Measurements from ENCODE around the gene FBXO45.
"Not testable (repeated sequence)": the region's sequence is repeated elsewhere in the genome, so short reads cannot be mapped to it uniquely, and the experiment has no call there.

FBXO45 gene

GRCh38 chr3:196619223-196619622, 50.8 kb downstream of the FBXO45 start:
- no peak for DNase-seq (ENCODE audit: low read depth)

- DNase-seq (ENCODE audit: low read depth): not testable (repeated sequence)
These were observed 51.2 kb downstream of the FBXO45 start for GRCh38 chr3:196619627-196620026.

GRCh38 chr3:196620161-196620604, 51.7 kb downstream of the FBXO45 start:
- no peak for DNase-seq (ENCODE audit: low read depth)

GRCh38 chr3:196620684-196621083, 52.2 kb downstream of the FBXO45 start:
- DNase-seq (ENCODE audit: low read depth): no peak

- DNase-seq (ENCODE audit: low read depth): no peak
These were observed 53.2 kb downstream of the FBXO45 start for GRCh38 chr3:196621611-196622010.

- DNase-seq (ENCODE audit: low read depth): no peak
These were observed 55.8 kb downstream of the FBXO45 start for GRCh38 chr3:196624067-196624790.

GRCh38 chr3:196624907-196625306, 56.4 kb downstream of the FBXO45 start:
- DNase-seq (ENCODE audit: low read depth): no peak

GRCh38 chr3:196625331-196625730, 56.9 kb downstream of the FBXO45 start:
- DNase-seq (ENCODE audit: low read depth): no peak

GRCh38 chr3:196627918-196628231, 59.4 kb downstream of the FBXO45 start:
- DNase-seq (ENCODE audit: low read depth): no peak

- no peak for DNase-seq (ENCODE audit: low read depth)
These were observed 60.8 kb downstream of the FBXO45 start for GRCh38 chr3:196629228-196629627.

- DNase-seq (ENCODE audit: low read depth): no peak
These were observed 63.2 kb downstream of the FBXO45 start for GRCh38 chr3:196631682-196632045.

- peak; percentile 70 for DNase-seq (ENCODE audit: low read depth)
These were observed 63.7 kb downstream of the FBXO45 start for GRCh38 chr3:196632046-196632751.

GRCh38 chr3:196633555-196634151, 65.2 kb downstream of the FBXO45 start:
- no peak for DNase-seq (ENCODE audit: low read depth)

GRCh38 chr3:196634224-196634623, 65.8 kb downstream of the FBXO45 start:
- DNase-seq (ENCODE audit: low read depth): no peak

- no peak for DNase-seq (ENCODE audit: low read depth)
These were observed 66.4 kb downstream of the FBXO45 start for GRCh38 chr3:196634829-196635228.

- no peak for DNase-seq (ENCODE audit: low read depth)
These were observed 68.2 kb downstream of the FBXO45 start for GRCh38 chr3:196636369-196637349.

GRCh38 chr3:196637941-196638340, 69.5 kb downstream of the FBXO45 start:
- not testable (repeated sequence) for DNase-seq (ENCODE audit: low read depth)
